ENCODE data around the gene THSD7A.

DNA sequence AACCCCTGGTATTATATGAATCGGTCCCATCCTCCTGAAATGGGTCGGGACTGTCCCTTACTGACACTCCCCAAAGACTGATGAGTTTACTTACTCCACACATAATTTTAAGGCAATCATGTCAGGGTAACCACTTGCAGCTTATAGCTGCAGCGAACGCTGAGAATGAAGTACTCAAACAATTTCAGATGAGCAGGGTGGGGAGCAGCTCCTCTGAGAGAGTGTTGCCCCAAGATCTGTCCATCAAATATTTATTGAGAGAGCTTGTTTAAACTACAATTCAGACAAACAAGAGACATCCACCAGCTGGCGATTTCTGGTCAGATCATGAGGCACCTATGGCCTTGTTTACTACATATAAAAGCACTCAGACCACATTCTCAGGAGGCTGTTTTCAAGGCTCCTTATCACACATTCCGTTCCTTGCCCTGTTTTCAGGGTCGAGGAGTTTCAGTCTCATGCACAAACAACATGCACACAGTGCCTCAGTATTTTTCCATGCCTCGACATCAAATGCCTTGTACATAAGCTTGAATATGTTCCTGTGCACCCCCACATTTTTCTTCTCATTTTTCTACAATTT, 80.1 kb downstream of the THSD7A start:
- TF ChIP-seq, protein P1, sequence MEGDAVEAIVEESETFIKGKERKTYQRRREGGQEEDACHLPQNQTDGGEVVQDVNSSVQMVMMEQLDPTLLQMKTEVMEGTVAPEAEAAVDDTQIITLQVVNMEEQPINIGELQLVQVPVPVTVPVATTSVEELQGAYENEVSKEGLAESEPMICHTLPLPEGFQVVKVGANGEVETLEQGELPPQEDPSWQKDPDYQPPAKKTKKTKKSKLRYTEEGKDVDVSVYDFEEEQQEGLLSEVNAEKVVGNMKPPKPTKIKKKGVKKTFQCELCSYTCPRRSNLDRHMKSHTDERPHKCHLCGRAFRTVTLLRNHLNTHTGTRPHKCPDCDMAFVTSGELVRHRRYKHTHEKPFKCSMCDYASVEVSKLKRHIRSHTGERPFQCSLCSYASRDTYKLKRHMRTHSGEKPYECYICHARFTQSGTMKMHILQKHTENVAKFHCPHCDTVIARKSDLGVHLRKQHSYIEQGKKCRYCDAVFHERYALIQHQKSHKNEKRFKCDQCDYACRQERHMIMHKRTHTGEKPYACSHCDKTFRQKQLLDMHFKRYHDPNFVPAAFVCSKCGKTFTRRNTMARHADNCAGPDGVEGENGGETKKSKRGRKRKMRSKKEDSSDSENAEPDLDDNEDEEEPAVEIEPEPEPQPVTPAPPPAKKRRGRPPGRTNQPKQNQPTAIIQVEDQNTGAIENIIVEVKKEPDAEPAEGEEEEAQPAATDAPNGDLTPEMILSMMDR (IDR thresholded peaks at IDR 0.05) = no peak
- no peak for TF ChIP-seq ZFX (IDR thresholded peaks at IDR 0.05; ENCODE audit: borderline replicate concordance)

Measured in 22Rv1 (cell line).